Large intestine (tissue), 3 donors: ENCODE results near the gene LRRC28. TPM values are rescaled to one million over a fixed set of nuclear protein-coding genes. Genes with fewer than 3 reads are reported as not detected.

Experiments
- DNase-seq, 2 donors: peaks; one replicate each; pipeline versions ENCODE4 v3.0.0 to v3.0.0-alpha.2; 2013
- H3K27ac ChIP-seq: one replicate; pipeline ENCODE4 v1.5.1; 2013; ENCODE audit warnings: low read length
- H3K27me3 ChIP-seq: 2 replicates; pipeline ENCODE4 v1.6.1; 2013; ENCODE audit warnings: low read length; ENCODE audit not compliant: control insufficient read depth, insufficient read depth
- H3K36me3 ChIP-seq: 2 replicates; pipeline ENCODE4 v1.6.1; 2013; ENCODE audit warnings: low read length; ENCODE audit not compliant: control insufficient read depth, insufficient read depth
- H3K4me1 ChIP-seq: one replicate; pipeline ENCODE4 v1.6.1; 2013; ENCODE audit warnings: low read length; ENCODE audit not compliant: control insufficient read depth, insufficient read depth
- H3K4me3 ChIP-seq: one replicate; pipeline ENCODE4 v1.5.1; 2013; ENCODE audit warnings: low read length
- H3K9me3 ChIP-seq: one replicate; pipeline ENCODE4 v1.6.1; 2013; ENCODE audit warnings: mild to moderate bottlenecking, low read depth, low read length, moderate library complexity; ENCODE audit not compliant: control insufficient read depth
- WGBS: methylation state at CpG from one replicate; pipeline ENCODE4 v1.1.5; 2013; ENCODE audit warnings: low lambda C conversion rate; ENCODE audit not compliant: insufficient coverage; 5-methylcytosine and 5-hydroxymethylcytosine counted together
- polyA plus RNA-seq: library from polyadenylated mRNA; unstranded; fragments of 120-200 nt; gene quantifications from one replicate; pipeline ENCODE4 v1.2.1, GENCODE V29; 2013

The LRRC28 gene
- polyA plus RNA-seq, 1 donor, result 40.4 TPM

DNA sequence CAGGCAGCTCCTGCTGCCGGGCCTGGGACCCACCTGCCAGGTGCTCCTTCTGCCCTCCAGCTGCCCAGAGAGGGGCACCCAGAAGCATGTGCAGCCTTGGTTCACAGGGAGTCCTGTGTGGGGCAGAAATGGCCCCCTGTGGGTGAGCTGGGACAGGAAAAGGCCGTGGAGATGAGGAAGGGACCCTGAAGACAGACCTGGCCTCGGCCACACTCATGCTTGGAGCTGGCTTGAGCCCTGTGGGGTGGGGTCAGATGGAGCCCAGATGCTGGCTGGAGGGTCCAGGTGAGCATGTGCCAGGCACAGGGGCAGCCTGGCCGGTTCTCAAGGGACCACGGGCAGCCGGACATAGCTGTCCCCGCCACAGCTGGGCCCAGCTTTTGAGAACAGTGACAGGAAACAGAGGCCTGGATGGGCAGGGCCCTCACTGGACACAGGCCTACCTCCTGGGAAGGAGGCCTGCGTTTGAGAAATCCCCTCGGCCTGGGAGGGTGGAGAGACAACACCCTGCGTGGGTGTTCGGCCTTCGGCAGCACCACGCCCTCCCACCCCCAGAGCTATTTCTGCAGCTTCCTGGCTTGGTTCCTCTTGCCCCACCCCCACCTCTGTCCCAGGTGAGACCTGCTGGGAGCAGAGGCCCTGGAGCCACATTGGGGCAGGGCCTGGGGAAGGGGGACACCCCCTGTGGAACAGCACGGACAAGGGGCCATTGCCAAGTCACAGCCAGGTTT is 181.9 kb downstream of the LRRC28 start:
- no peaks in the 10 kb centered on the region for H3K36me3 ChIP-seq
- no peaks in the 10 kb centered on the region for H3K27me3 ChIP-seq
- peak; percentile 34 to 45 for DNase-seq
- H3K4me1 ChIP-seq, result peaks cover 28% of the 10 kb centered on the region
- WGBS, result no CpG with 5 or more reads among the region's 14 CpGs
- no peaks in the 10 kb centered on the region for H3K9me3 ChIP-seq
- H3K27ac ChIP-seq, result no peak overlapping the region
- no peak overlapping the region for H3K4me3 ChIP-seq

- H3K9me3 ChIP-seq, result no peaks in the 10 kb centered on the region
- DNase-seq, result no peak
- H3K36me3 ChIP-seq, result no peaks in the 10 kb centered on the region
- 92% methylated on average over 2 of the region's 21 CpGs for WGBS
- peaks cover 28% of the 10 kb centered on the region for H3K4me1 ChIP-seq
- no peaks in the 10 kb centered on the region for H3K27me3 ChIP-seq
- H3K4me3 ChIP-seq, result no peak overlapping the region
- no peak overlapping the region for H3K27ac ChIP-seq
Measured at GRCh38 chr15:99433757-99434450, 182.6 kb downstream of the LRRC28 start.

GRCh38 chr15:99434506-99435112 is 183.3 kb downstream of the LRRC28 start:
- H3K27ac ChIP-seq, result no peak overlapping the region
- peak overlapping the region; percentile 4 for H3K4me3 ChIP-seq
- H3K36me3 ChIP-seq, result no peaks in the 10 kb centered on the region
- H3K9me3 ChIP-seq, result no peaks in the 10 kb centered on the region
- peaks cover 28% of the 10 kb centered on the region for H3K4me1 ChIP-seq
- H3K27me3 ChIP-seq, result no peaks in the 10 kb centered on the region
- no CpG with 5 or more reads among the region's 24 CpGs for WGBS
- DNase-seq, result no peak

DNA sequence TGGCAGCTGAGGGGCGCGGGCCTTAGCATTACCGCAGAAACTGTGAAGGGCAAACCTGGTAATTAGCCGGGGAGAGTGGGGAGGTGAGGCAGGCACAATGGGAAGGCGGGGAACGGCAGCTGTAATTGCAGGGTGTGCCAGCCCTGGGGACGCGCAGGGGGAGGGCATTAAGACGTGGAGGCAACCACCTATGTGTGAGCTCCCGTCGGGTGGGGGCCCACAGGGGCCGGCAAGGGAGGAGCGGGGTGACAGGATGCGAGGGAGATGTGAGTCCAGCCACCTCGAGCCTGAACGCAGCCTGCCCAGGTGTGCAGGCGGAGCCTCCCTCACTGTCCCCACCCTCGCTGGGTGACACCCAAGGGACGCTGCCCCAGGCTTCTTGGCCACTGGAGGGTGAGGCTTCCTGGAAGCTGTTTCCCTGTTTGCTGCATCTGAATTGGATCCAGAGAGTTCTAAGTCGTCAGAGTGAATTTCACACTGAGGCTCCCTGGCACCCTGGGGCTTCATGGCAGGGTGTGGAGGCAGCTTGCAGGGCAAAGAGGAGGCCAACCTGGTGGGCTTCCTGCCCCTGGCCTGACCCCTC is 183.9 kb downstream of the LRRC28 start:
- Histone ChIP-seq H3K27ac (no peak overlapping the region), H3K4me3 (no peak overlapping the region), H3K4me1 (peaks cover 28% of the 10 kb centered on the region), H3K36me3 (no peaks in the 10 kb centered on the region), H3K27me3 (no peaks in the 10 kb centered on the region), H3K9me3 (no peaks in the 10 kb centered on the region)
- WGBS, result no CpG with 5 or more reads among the region's 20 CpGs
- DNase-seq, result peak; percentile 77 to 83

- no peak overlapping the region for H3K27ac ChIP-seq
- no CpG with 5 or more reads among the region's 10 CpGs for WGBS
- H3K36me3 ChIP-seq, result no peaks in the 10 kb centered on the region
- peaks cover 28% of the 10 kb centered on the region for H3K4me1 ChIP-seq
- no peak overlapping the region for H3K4me3 ChIP-seq
- no peak for DNase-seq
- no peaks in the 10 kb centered on the region for H3K9me3 ChIP-seq
- H3K27me3 ChIP-seq, result no peaks in the 10 kb centered on the region
Measured at GRCh38 chr15:99435877-99436541, 184.7 kb downstream of the LRRC28 start.

- WGBS, result no CpG with 5 or more reads among the region's 21 CpGs
- Histone ChIP-seq H3K27me3 (no peaks in the 10 kb centered on the region), H3K4me3 (no peak overlapping the region), H3K36me3 (no peaks in the 10 kb centered on the region), H3K27ac (no peak overlapping the region), H3K4me1 (peaks cover 28% of the 10 kb centered on the region), H3K9me3 (no peaks in the 10 kb centered on the region)
- DNase-seq, result no peak
Measured at GRCh38 chr15:99436542-99437314, 185.4 kb downstream of the LRRC28 start.

- Histone ChIP-seq H3K27me3 (no peaks in the 10 kb centered on the region), H3K4me1 (peaks cover 28% of the 10 kb centered on the region), H3K4me3 (no peak overlapping the region), H3K36me3 (no peaks in the 10 kb centered on the region), H3K27ac (no peak overlapping the region), H3K9me3 (no peaks in the 10 kb centered on the region)
- DNase-seq, result no peak
- no CpG with 5 or more reads among the region's 23 CpGs for WGBS
Measured at GRCh38 chr15:99437315-99438223, 186.3 kb downstream of the LRRC28 start.

- DNase-seq, result no peak
- Histone ChIP-seq H3K4me3 (no peak overlapping the region), H3K27me3 (no peaks in the 10 kb centered on the region), H3K4me1 (peaks cover 26% of the 10 kb centered on the region), H3K36me3 (no peaks in the 10 kb centered on the region), H3K27ac (no peak overlapping the region), H3K9me3 (no peaks in the 10 kb centered on the region)
- no CpG with 5 or more reads among the region's 11 CpGs for WGBS
Measured at GRCh38 chr15:99438224-99438585, 186.9 kb downstream of the LRRC28 start.
